Measurements from ENCODE around the gene ASPG.

Gene ASPG

DNA sequence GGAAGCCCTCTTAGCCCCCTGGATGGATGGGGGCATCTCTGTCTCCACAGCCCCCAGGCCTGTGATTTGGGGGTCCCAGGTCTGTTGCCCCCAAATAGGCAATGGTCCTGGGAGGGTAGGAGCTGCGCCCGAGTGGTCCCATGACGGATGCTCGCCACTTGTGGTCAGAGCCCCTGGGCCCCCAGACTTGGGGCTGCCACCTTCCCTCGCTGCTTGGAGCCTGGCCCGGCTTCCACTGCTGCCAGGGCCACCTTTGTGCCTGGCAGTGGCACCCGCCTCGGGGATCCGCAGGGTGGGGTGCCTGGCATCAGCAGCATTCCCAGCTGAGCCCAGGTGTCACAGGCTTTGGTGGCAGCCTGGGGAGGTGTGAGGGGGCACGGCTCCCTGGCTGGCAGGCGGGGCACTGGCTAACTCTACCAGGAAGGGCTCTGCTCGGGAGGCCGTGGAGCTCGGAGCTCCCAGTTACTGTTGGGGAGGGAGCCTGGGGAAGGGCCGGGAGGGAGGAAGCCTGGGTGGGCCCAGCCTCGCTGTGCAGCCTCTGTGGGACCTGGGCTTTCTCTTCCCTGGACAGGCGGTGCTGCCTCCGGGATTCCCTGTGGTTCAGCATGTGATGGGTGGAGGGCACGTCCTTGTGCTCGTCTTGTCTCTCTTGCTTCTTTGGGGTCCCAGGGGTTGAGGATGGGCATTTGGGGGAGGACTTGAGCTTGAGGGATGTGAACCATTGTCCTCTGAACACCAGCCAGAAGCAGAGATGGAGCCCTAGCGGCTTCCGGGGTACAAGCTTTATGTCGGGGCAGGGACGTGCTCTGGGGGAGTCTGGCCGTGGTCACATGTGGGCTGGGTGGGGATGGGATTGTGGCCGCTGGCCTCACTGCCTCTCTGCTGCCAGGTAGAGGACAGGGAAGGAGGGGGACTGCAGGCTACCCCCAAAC lies 58.3 kb downstream of the ASPG start:
- H3K36me3 ChIP-seq (ENCODE audit: control insufficient read depth, insufficient read depth, low read length, severe bottlenecking): no peaks in the 10 kb centered on the region
- DNase-seq (ENCODE audit: low read depth): no peak
- no peaks in the 10 kb centered on the region for H3K9me3 ChIP-seq (ENCODE audit: control insufficient read depth, low read length)
- peaks cover 26% of the 10 kb centered on the region for H3K27me3 ChIP-seq (replicated peaks; ENCODE audit: control insufficient read depth, insufficient read depth, low read length)
- no peaks in the 10 kb centered on the region for H3K4me1 ChIP-seq (ENCODE audit: control insufficient read depth, insufficient read depth, low read length)
- no peak overlapping the region for H3K4me3 ChIP-seq (ENCODE audit: low read length)
- H3K9ac ChIP-seq (ENCODE audit: low read length): no peak overlapping the region

DNA sequence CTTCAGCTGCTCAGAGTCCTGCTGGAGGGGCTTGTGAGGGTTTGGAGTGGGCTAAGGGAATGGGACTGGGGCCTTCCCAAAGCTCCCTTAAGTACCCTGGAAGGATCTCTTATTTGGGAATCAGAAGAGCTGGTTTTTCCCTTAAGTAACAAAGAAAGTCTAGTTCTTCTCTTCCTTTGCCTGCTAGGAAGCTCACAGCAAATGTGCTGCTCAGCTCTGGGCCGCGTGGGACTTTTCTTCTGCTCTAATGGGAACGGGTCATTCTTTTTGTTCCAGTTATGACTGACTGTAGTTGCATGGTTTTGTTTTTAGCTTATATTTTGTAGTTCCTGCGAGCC lies 58.9 kb downstream of the ASPG start:
- DNase-seq (ENCODE audit: low read depth): no peak
- H3K36me3 ChIP-seq (ENCODE audit: control insufficient read depth, insufficient read depth, low read length, severe bottlenecking): no peaks in the 10 kb centered on the region
- H3K4me3 ChIP-seq (ENCODE audit: low read length): no peak overlapping the region

GRCh38 chr14:104144911-104145825 lies 59.7 kb downstream of the ASPG start:
- Histone ChIP-seq H3K4me1 (ENCODE audit: control insufficient read depth, insufficient read depth, low read length) (no peaks in the 10 kb centered on the region), H3K9me3 (ENCODE audit: control insufficient read depth, low read length) (no peaks in the 10 kb centered on the region), H3K36me3 (ENCODE audit: control insufficient read depth, insufficient read depth, low read length, severe bottlenecking) (no peaks in the 10 kb centered on the region), H3K27me3 (replicated peaks; ENCODE audit: control insufficient read depth, insufficient read depth, low read length) (peaks cover 19% of the 10 kb centered on the region), H3K9ac (ENCODE audit: low read length) (no peak overlapping the region), H3K4me3 (ENCODE audit: low read length) (no peak overlapping the region)
- DNase-seq (ENCODE audit: low read depth): no peak

More for the DNA sequence above, 58.9 kb downstream of the ASPG start:
- Histone ChIP-seq H3K27me3 (replicated peaks; ENCODE audit: control insufficient read depth, insufficient read depth, low read length) (peaks cover 22% of the 10 kb centered on the region), H3K9ac (ENCODE audit: low read length) (no peak overlapping the region), H3K4me1 (ENCODE audit: control insufficient read depth, insufficient read depth, low read length) (no peaks in the 10 kb centered on the region), H3K9me3 (ENCODE audit: control insufficient read depth, low read length) (no peaks in the 10 kb centered on the region)

DNA sequence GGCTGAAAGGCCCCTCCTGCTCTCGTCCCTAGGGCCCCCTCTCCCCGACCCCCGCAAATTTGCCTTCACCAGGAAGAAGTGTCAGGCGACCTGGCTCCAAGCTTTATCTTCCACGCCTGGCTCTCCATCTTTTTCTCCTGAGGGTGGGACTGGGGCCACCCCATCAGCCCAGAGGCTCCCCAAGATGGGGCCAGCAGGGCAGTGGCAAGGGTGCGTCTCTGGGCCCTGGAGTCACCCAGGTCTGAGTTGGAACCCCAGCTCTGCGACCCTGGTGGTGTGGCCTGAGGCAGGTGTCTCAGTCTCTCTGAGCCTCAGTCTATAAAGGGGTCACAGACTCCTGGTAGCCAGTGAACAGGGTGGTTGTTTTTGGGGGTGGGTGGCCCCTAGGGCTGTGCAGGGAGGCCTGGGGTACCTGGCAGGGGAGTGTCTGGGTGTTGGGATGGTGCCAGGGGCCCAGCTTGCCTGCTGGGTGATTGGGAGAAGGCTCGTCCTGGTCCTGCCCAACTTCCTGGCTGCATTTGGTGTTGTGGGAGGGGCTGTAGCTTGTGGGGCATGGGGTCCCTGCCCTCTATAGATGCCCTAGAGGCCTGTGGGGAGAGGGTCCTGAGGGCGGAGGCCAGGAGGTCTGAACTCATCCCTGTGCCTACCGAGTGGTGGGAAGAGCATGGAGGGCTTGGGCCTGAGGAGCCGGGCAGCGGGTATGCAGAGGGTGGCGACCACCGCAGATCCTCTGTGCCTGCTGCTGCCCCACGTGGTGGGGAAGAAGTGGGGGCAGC lies 60.5 kb downstream of the ASPG start:
- H3K9me3 ChIP-seq (ENCODE audit: control insufficient read depth, low read length): no peaks in the 10 kb centered on the region
- no peaks in the 10 kb centered on the region for H3K4me1 ChIP-seq (ENCODE audit: control insufficient read depth, insufficient read depth, low read length)
- H3K27me3 ChIP-seq (replicated peaks; ENCODE audit: control insufficient read depth, insufficient read depth, low read length): peaks cover 19% of the 10 kb centered on the region
- no peak for DNase-seq (ENCODE audit: low read depth)
- H3K4me3 ChIP-seq (ENCODE audit: low read length): no peak overlapping the region
- no peaks in the 10 kb centered on the region for H3K36me3 ChIP-seq (ENCODE audit: control insufficient read depth, insufficient read depth, low read length, severe bottlenecking)
- no peak overlapping the region for H3K9ac ChIP-seq (ENCODE audit: low read length)

DNA sequence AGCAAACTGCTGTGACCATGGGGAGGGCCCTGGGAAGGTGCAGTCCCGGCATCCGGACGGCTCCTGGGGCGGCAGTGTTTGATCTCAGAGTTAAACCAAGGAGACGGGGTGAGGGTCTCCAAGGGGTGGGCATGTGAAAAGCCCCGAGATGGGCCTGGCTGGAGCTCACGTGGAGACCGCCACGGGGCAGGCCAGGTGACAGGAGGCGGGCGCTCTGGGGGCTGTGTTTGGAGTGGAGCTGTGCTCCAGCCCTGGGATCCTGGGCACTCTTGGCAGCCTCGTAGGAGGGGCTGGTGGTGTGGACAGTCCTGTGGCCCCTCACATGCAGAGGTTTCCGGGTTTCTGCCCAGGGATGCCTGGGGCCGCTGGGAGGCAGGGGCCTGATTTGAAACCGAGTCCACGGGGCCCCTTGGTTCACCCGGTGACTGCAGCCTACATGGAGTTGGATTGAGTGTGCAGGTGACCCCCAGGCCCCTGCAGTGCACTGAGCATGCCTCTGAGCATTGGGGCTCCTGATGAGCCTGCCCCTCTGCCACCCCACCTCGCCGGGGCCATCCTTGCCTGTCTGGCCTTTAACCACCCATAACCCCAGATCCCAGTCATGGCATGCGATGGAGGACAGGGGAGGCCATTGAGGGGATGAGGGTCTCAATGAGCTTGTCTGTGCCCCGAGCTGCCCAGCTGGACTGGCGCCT lies 61.3 kb downstream of the ASPG start:
- Histone ChIP-seq H3K27me3 (replicated peaks; ENCODE audit: control insufficient read depth, insufficient read depth, low read length) (peaks cover 17% of the 10 kb centered on the region), H3K9ac (ENCODE audit: low read length) (no peak overlapping the region), H3K4me1 (ENCODE audit: control insufficient read depth, insufficient read depth, low read length) (no peaks in the 10 kb centered on the region), H3K4me3 (ENCODE audit: low read length) (no peak overlapping the region), H3K36me3 (ENCODE audit: control insufficient read depth, insufficient read depth, low read length, severe bottlenecking) (no peaks in the 10 kb centered on the region), H3K9me3 (ENCODE audit: control insufficient read depth, low read length) (no peaks in the 10 kb centered on the region)
- DNase-seq (ENCODE audit: low read depth): no peak

DNA sequence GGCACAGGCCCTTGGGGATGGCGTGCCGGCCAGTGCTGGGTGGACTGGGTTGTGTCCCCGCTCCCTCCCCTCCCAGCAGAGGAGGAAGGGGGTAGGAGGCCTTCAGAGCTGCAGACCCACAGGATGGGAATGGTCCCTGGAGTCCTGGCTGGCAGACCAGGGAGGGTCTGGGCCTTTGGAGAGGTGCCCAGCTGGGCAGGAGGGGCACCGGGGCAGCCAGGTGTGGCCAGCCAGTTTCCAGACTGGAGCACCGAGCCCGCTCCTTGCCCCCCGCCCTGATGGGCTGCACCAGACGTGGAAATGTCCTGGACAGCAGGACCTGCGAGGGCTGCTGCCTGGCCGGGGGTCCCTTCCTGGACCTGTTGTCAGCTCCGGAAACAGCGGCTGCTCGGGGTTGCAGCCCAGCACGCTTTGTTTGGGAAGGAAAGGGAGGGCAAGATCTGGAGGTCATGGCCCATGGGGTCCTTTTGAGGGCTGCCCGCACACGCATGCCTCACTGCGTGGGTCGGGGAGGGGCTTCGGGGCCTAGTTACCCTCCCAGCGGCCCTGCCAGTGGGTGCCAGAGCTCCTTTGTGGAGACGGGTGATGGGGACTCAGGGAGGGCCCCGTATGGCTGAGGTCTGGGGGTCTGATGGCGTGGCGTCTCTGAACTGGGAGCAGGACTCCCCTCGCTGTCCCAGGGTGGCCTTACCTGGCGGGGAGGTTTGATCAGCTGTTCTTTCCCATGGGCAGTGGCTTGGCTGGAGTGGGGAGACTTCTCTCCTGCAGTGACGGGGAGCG lies 62.0 kb downstream of the ASPG start:
- Histone ChIP-seq H3K9ac (ENCODE audit: low read length) (no peak overlapping the region), H3K27me3 (replicated peaks; ENCODE audit: control insufficient read depth, insufficient read depth, low read length) (peaks cover 12% of the 10 kb centered on the region), H3K4me1 (ENCODE audit: control insufficient read depth, insufficient read depth, low read length) (no peaks in the 10 kb centered on the region), H3K9me3 (ENCODE audit: control insufficient read depth, low read length) (no peaks in the 10 kb centered on the region), H3K36me3 (ENCODE audit: control insufficient read depth, insufficient read depth, low read length, severe bottlenecking) (no peaks in the 10 kb centered on the region), H3K4me3 (ENCODE audit: low read length) (no peak overlapping the region)
- no peak for DNase-seq (ENCODE audit: low read depth)

DNA sequence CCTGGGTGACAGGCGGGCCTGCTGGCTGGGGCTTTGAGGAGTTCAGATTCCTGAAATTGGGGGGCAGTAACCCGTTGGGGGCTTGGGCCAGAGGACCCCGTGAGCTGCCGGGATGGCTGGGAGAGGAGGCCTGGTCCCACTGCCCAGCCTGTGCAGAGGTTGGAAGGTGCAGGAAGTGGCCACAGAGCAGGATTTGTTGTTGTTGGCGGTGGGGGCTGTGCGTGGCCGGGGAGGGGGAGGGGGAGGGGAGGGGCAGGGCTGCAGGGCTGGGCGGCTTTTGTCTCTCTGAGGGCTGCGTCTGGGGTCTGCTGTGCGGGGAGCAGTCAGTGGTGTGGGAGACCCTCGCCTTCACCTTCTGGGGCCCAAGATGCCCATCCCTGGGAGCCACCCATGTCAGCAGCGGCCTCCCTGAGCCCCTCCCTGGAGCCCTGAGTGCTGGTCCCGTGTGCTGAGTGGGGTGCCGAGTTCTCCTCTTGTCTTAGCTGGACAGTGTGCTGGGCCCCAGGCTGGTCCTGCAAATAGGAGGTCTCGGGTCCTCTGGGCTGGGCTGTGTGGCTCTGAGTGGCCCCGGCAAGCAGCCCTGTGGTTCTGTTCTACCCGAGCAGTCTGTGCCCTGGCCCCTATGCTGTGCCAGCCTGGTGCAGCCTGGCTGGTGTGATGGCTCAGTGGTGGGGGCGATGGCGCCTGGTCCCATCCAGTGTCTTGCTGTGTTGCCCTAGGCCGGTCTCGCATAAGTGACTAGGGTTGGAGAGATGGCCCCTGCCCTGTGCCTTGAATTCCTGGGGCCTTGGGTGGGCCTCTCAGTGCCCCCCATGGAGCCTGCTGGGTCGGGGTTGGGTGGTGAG lies 63.2 kb downstream of the ASPG start:
- no peak for DNase-seq (ENCODE audit: low read depth)
- Histone ChIP-seq H3K27me3 (replicated peaks; ENCODE audit: control insufficient read depth, insufficient read depth, low read length) (peaks cover 5% of the 10 kb centered on the region), H3K9me3 (ENCODE audit: control insufficient read depth, low read length) (no peaks in the 10 kb centered on the region)

DNA sequence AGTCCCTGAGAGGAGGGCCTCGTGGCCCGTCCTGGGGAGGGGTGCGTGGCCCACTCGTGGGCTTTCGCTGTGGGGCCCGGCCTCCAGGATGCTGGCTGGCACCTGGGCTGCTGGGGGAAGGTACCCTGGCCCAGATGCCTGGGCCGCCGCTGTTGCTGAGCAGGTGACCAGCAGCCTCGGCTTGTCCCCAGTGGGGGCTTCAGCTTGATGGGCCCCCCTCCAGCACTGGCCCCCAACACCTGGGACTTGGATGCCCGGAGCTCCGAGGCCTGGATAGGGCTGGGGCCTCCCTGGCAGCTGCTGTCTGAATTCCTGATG lies 63.7 kb downstream of the ASPG start:
- no peaks in the 10 kb centered on the region for H3K9me3 ChIP-seq (ENCODE audit: control insufficient read depth, low read length)
- no peaks in the 10 kb centered on the region for H3K4me1 ChIP-seq (ENCODE audit: control insufficient read depth, insufficient read depth, low read length)
- DNase-seq (ENCODE audit: low read depth): no peak
- no peak overlapping the region for H3K9ac ChIP-seq (ENCODE audit: low read length)
- no peak overlapping the region for H3K4me3 ChIP-seq (ENCODE audit: low read length)
- H3K27me3 ChIP-seq (replicated peaks; ENCODE audit: control insufficient read depth, insufficient read depth, low read length): peaks cover 3% of the 10 kb centered on the region
- H3K36me3 ChIP-seq (ENCODE audit: control insufficient read depth, insufficient read depth, low read length, severe bottlenecking): no peaks in the 10 kb centered on the region

More for the DNA sequence above, 63.2 kb downstream of the ASPG start:
- H3K9ac ChIP-seq (ENCODE audit: low read length): no peak overlapping the region
- H3K4me1 ChIP-seq (ENCODE audit: control insufficient read depth, insufficient read depth, low read length): no peaks in the 10 kb centered on the region
- no peak overlapping the region for H3K4me3 ChIP-seq (ENCODE audit: low read length)
- H3K36me3 ChIP-seq (ENCODE audit: control insufficient read depth, insufficient read depth, low read length, severe bottlenecking): no peaks in the 10 kb centered on the region

GRCh38 chr14:104149617-104150135 lies 64.2 kb downstream of the ASPG start:
- Histone ChIP-seq H3K9ac (ENCODE audit: low read length) (no peak overlapping the region), H3K4me3 (ENCODE audit: low read length) (no peak overlapping the region), H3K27me3 (replicated peaks; ENCODE audit: control insufficient read depth, insufficient read depth, low read length) (no peaks in the 10 kb centered on the region), H3K9me3 (ENCODE audit: control insufficient read depth, low read length) (no peaks in the 10 kb centered on the region), H3K36me3 (ENCODE audit: control insufficient read depth, insufficient read depth, low read length, severe bottlenecking) (no peaks in the 10 kb centered on the region), H3K4me1 (ENCODE audit: control insufficient read depth, insufficient read depth, low read length) (no peaks in the 10 kb centered on the region)
- DNase-seq (ENCODE audit: low read depth): peak; percentile 41

All from adipocyte (in vitro differentiated cells).